Loucy (cell line): ENCODE results near the gene TAAR1.

Source experiments
- EZH2phosphoT487 ChIP-seq: fragments of 200-600 bp; IDR thresholded peaks from 2 replicates; pipeline ENCODE4 v1.6.1; 2018; ENCODE audit warnings: antibody characterized with exemption, mild to moderate bottlenecking, moderate library complexity, borderline replicate concordance
- TF ChIP-seq, protein P1 (sequence below): fragments of 200-600 bp; sonication (generic); conservative IDR thresholded peaks from 2 replicates; pipeline ENCODE4 v1.5.1; 2014; ENCODE audit warnings: mild to moderate bottlenecking, antibody characterized with exemption, low read length

DNA sequence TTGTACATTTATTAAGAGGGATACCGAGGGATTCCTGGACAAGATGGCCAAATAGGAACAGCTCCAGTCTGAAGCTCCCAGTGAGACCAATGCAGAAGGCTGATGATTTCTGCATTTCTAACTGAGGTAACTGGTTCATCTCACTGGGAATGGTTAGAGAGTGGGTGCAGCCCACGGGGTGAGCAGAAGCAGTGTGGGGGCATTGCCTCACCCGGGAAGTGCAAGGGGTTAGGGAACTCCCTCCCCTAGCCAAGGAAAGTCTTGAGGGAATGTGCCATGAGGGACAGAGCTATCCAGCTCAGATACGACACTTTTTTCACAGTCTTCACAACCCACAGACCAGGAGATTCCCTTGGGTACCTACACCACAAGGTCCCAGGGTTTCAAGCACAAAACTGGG lies 24.2 kb downstream of the TAAR1 start:
- TF ChIP-seq, protein P1, sequence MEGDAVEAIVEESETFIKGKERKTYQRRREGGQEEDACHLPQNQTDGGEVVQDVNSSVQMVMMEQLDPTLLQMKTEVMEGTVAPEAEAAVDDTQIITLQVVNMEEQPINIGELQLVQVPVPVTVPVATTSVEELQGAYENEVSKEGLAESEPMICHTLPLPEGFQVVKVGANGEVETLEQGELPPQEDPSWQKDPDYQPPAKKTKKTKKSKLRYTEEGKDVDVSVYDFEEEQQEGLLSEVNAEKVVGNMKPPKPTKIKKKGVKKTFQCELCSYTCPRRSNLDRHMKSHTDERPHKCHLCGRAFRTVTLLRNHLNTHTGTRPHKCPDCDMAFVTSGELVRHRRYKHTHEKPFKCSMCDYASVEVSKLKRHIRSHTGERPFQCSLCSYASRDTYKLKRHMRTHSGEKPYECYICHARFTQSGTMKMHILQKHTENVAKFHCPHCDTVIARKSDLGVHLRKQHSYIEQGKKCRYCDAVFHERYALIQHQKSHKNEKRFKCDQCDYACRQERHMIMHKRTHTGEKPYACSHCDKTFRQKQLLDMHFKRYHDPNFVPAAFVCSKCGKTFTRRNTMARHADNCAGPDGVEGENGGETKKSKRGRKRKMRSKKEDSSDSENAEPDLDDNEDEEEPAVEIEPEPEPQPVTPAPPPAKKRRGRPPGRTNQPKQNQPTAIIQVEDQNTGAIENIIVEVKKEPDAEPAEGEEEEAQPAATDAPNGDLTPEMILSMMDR, result no peak
- TF ChIP-seq EZH2phosphoT487, result no peak
